Measurements from ENCODE around the gene TIMP2. TPM values are rescaled to one million over a fixed set of nuclear protein-coding genes. Genes with fewer than 3 reads are reported as not detected.
A peak's percentile ranks its signal among the peaks of the same experiment; 100 is the strongest.

The TIMP2 gene
- total and polyA plus RNA-seq, 4 donors, result 203 to 732 (median 577) TPM

DNA sequence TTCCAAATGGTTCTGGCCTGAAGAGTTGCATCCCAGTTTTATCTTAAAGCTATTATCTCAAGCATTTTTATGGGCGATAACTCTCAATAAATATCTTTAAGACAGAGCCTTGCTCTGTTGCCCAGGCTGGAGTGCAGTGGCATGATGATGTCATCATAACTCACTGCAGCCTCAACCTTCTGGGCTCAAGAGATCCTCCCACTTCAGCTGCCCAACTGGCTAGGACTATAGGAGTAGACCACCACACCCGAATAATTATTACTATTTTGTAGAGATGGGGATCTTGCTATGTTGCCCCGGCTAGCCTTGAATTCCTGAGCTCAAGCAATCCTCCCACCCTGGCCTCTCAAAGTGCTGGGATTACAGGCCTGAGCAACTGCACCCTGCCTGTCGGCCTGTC, 117.0 kb downstream of the TIMP2 start:
- ATAC-seq (ENCODE audit: low FRiP score) (no peak), DNase-seq (no peak)
- H3K36me3 ChIP-seq (ENCODE audit: control insufficient read depth in 1 of 2, insufficient read depth in 2 of 2, low read length in 1 of 2), result peaks cover 3 to 12% of the 10 kb centered on the region in 2 donors
- H3K9me3 ChIP-seq (ENCODE audit: control insufficient read depth, low read length), result no peaks in the 10 kb centered on the region
- WGBS, 2 donors, result 78 to 79% methylated on average over 4 of the region's 4 CpGs
- no peaks in the 10 kb centered on the region for H3K27me3 ChIP-seq (ENCODE audit: control insufficient read depth in 1 of 2, insufficient read depth in 2 of 2, low read length in 1 of 2)
- no peak overlapping the region for H3K4me3 ChIP-seq (ENCODE audit: low read length in 2 of 2)
- H3K4me1 ChIP-seq (ENCODE audit: control insufficient read depth in 1 of 2, insufficient read depth in 2 of 2, low read length in 2 of 2), result no peaks in the 10 kb centered on the region
- intact Hi-C loops (cut with DNase I), result no loop called here
- no peak overlapping the region for H3K27ac ChIP-seq (ENCODE audit: low read depth in 1 of 2, low read length in 2 of 2)

GRCh38 chr17:78806451-78806850, 118.7 kb downstream of the TIMP2 start:
- Histone ChIP-seq H3K9me3 (ENCODE audit: control insufficient read depth, low read length) (no peaks in the 10 kb centered on the region), H3K36me3 (ENCODE audit: control insufficient read depth in 1 of 2, insufficient read depth in 2 of 2, low read length in 1 of 2) (peaks cover 3 to 15% of the 10 kb centered on the region in 2 donors), H3K4me1 (ENCODE audit: control insufficient read depth in 1 of 2, insufficient read depth in 2 of 2, low read length in 2 of 2) (no peaks in the 10 kb centered on the region), H3K4me3 (ENCODE audit: low read length in 2 of 2) (no peak overlapping the region), H3K27ac (ENCODE audit: low read depth in 1 of 2, low read length in 2 of 2) (no peak overlapping the region), H3K27me3 (ENCODE audit: control insufficient read depth in 1 of 2, insufficient read depth in 2 of 2, low read length in 1 of 2) (no peaks in the 10 kb centered on the region)
- intact Hi-C loops (cut with DNase I), result no loop called here
- DNase-seq (peak in 1 of 2 donors; percentile 68), ATAC-seq (ENCODE audit: low FRiP score) (no peak)
- whole genome bisulfite sequencing, 2 donors, result 76 to 80% methylated on average over 9 of the region's 9 CpGs

GRCh38 chr17:78805301-78805700, 119.9 kb downstream of the TIMP2 start:
- 89 to 91% methylated on average over 14 of the region's 14 CpGs for WGBS, 2 donors
- no peaks in the 10 kb centered on the region for H3K27me3 ChIP-seq (ENCODE audit: control insufficient read depth in 1 of 2, insufficient read depth in 2 of 2, low read length in 1 of 2)

DNA sequence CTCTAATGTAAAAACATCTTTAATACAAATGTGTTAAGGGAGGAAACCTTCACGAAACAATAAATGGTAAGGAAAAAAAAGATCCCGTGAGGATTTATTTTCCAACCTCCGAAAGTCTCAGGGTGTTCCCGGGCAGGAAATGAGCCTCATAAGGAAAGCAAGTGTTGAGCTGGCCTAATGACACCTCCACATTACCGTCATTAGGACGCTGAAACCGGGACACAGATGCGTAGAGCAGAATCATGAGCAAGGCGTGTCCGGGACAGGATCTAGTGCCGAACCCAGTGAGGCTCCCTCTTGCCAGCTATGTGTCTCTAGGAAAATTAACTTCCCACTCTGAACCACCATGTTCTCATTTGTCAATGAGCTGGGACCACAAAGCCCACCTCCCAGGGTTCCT, 120.4 kb downstream of the TIMP2 start:
- ATAC-seq (ENCODE audit: low FRiP score), result peak; percentile 39
- 86 to 88% methylated on average over 11 of the region's 11 CpGs for whole genome bisulfite sequencing, 2 donors
- H3K4me3 ChIP-seq (ENCODE audit: low read length in 2 of 2), result no peak overlapping the region
- intact Hi-C loops (cut with DNase I), result no loop called here
- H3K36me3 ChIP-seq (ENCODE audit: control insufficient read depth in 1 of 2, insufficient read depth in 2 of 2, low read length in 1 of 2), result peaks cover 3 to 15% of the 10 kb centered on the region in 2 donors
- no peak overlapping the region for H3K27ac ChIP-seq (ENCODE audit: low read depth in 1 of 2, low read length in 2 of 2)
- no peaks in the 10 kb centered on the region for H3K4me1 ChIP-seq (ENCODE audit: control insufficient read depth in 1 of 2, insufficient read depth in 2 of 2, low read length in 2 of 2)
- no peaks in the 10 kb centered on the region for H3K27me3 ChIP-seq (ENCODE audit: control insufficient read depth in 1 of 2, insufficient read depth in 2 of 2, low read length in 1 of 2)
- no peaks in the 10 kb centered on the region for H3K9me3 ChIP-seq (ENCODE audit: control insufficient read depth, low read length)
- peak in 1 of 2 donors; percentile 30 for DNase-seq

More at GRCh38 chr17:78805301-78805700, 119.9 kb downstream of the TIMP2 start:
- H3K4me3 ChIP-seq (ENCODE audit: low read length in 2 of 2), result no peak overlapping the region
- H3K4me1 ChIP-seq (ENCODE audit: control insufficient read depth in 1 of 2, insufficient read depth in 2 of 2, low read length in 2 of 2), result no peaks in the 10 kb centered on the region
- no peak for ATAC-seq (ENCODE audit: low FRiP score)
- H3K27ac ChIP-seq (ENCODE audit: low read depth in 1 of 2, low read length in 2 of 2), result no peak overlapping the region
- intact Hi-C loops (cut with DNase I), result no loop called here
- peak in 1 of 2 donors; percentile 41 for DNase-seq
- H3K9me3 ChIP-seq (ENCODE audit: control insufficient read depth, low read length), result no peaks in the 10 kb centered on the region
- peaks cover 3 to 15% of the 10 kb centered on the region in 2 donors for H3K36me3 ChIP-seq (ENCODE audit: control insufficient read depth in 1 of 2, insufficient read depth in 2 of 2, low read length in 1 of 2)

GRCh38 chr17:78803186-78803845, 121.9 kb downstream of the TIMP2 start:
- no peak for ATAC-seq (ENCODE audit: low FRiP score)
- H3K4me1 ChIP-seq (ENCODE audit: control insufficient read depth in 1 of 2, insufficient read depth in 2 of 2, low read length in 2 of 2), result no peaks in the 10 kb centered on the region
- no peaks in the 10 kb centered on the region for H3K9me3 ChIP-seq (ENCODE audit: control insufficient read depth, low read length)
- intact Hi-C loops (cut with DNase I), result no loop called here
- peaks cover 3 to 18% of the 10 kb centered on the region in 2 donors for H3K36me3 ChIP-seq (ENCODE audit: control insufficient read depth in 1 of 2, insufficient read depth in 2 of 2, low read length in 1 of 2)
- no peaks in the 10 kb centered on the region for H3K27me3 ChIP-seq (ENCODE audit: control insufficient read depth in 1 of 2, insufficient read depth in 2 of 2, low read length in 1 of 2)
- no peak overlapping the region for H3K4me3 ChIP-seq (ENCODE audit: low read length in 2 of 2)
- H3K27ac ChIP-seq (ENCODE audit: low read depth in 1 of 2, low read length in 2 of 2), result no peak overlapping the region
- DNase-seq, result peak in 1 of 2 donors; percentile 67
- WGBS, 2 donors, result 89 to 92% methylated on average over 21 of the region's 21 CpGs

Other genes starting within 250 kb of the TIMP2 start
- gene CYTH1, start 143.1 kb downstream of the TIMP2 start, total RNA-seq, result 10 to 100 TPM; 45.0 to 66.8 TPM
- 10 to 100 TPM; 20.3 to 20.4 TPM for gene CYTH1, start 143.1 kb downstream of the TIMP2 start, polyA plus RNA-seq
- gene USP36, start 84.6 kb downstream of the TIMP2 start, total RNA-seq, result 10 to 100 TPM; 64.6 to 68.1 TPM
- 10 to 100 TPM in 1 of 2 donors, 1 to 10 TPM in 1; 5.9 to 33.4 TPM for gene USP36, start 84.6 kb downstream of the TIMP2 start, polyA plus RNA-seq
- 10 to 100 TPM; 10.1 to 13.9 TPM for gene CEP295NL, start 22.2 kb downstream of the TIMP2 start, total RNA-seq
- gene CEP295NL, start 22.2 kb downstream of the TIMP2 start, polyA plus RNA-seq, result under 1 TPM; 0.25 to 0.82 TPM
- 100 to 1,000 TPM; 110 to 156 TPM for gene LGALS3BP, start 54.5 kb upstream of the TIMP2 start, total RNA-seq
- 100 to 1,000 TPM in 1 of 2 donors, 10 to 100 TPM in 1; 70.7 to 174 TPM for gene LGALS3BP, start 54.5 kb upstream of the TIMP2 start, polyA plus RNA-seq
- gene CANT1, start 84.4 kb upstream of the TIMP2 start, total RNA-seq, result 10 to 100 TPM; 37.5 to 45.5 TPM
- 10 to 100 TPM; 11.0 to 14.5 TPM for gene CANT1, start 84.4 kb upstream of the TIMP2 start, polyA plus RNA-seq
- gene C1QTNF1, start 98.8 kb upstream of the TIMP2 start, total RNA-seq, result 100 to 1,000 TPM; 157 to 439 TPM
- 100 to 1,000 TPM in 1 of 2 donors, 10 to 100 TPM in 1; 98.8 to 361 TPM for gene C1QTNF1, start 98.8 kb upstream of the TIMP2 start, polyA plus RNA-seq
- 10 to 100 TPM; 42.9 to 60.3 TPM for gene ENGASE, start 149.4 kb upstream of the TIMP2 start, total RNA-seq
- 10 to 100 TPM in 1 of 2 donors, 1 to 10 TPM in 1; 7.0 to 60.5 TPM for gene ENGASE, start 149.4 kb upstream of the TIMP2 start, polyA plus RNA-seq